ENCODE results near the gene GPR158. TPM values are rescaled to one million over a fixed set of nuclear protein-coding genes. Genes with fewer than 3 reads are reported as not detected.

GPR158 gene
- total RNA-seq, 1 experiment from 2014 or later = 12.2 TPM

DNA sequence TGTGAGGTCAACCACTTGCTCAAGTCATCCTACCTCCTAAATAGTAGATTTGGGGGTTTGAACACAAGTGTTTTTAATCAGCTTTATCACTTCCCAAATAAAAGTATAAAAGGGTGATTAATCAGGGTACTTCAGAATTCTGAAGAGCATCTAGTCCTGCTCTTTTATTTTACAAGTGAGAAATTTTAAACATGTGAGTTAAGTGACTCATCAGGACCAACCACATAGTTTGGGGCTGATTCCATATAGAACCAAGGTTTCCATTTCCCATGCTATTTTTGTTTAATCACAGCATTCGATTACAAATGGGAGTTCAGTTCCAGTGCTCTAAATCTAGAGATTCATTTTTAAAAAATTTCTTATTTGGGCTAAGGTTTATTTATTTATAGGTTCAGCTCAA, 113.4 kb downstream of the GPR158 start:
- H3K4me2 ChIP-seq = no peak overlapping the region
- H3K27me3 ChIP-seq (ENCODE audit: insufficient read depth, low read depth) = no peaks in the 10 kb centered on the region
- H3F3A ChIP-seq (ENCODE audit: insufficient read depth, low read depth) = no peaks in the 10 kb centered on the region
- H3K9me2 ChIP-seq (ENCODE audit: insufficient read depth) = no peaks in the 10 kb centered on the region
- BruUV-seq (replicated peaks) = no TSS peak
- no peak for TF ChIP-seq EZH2 (IDR thresholded peaks at IDR 0.05; ENCODE audit: low read depth)
- no peak for TF ChIP-seq CTCF (conservative IDR thresholded peaks at IDR 0.05)
- ChIA-PET POLR2A (ENCODE audit: unreplicated experiment) (no interaction called here), CTCF (no interaction called here)
- no peaks in the 10 kb centered on the region for H4K20me1 ChIP-seq (ENCODE audit: insufficient read depth)
- H2AFZ ChIP-seq = no peak overlapping the region
- H3K4me3 ChIP-seq = no peak overlapping the region
- H3K4me1 ChIP-seq (replicated peaks; ENCODE audit: insufficient read depth) = no peaks in the 10 kb centered on the region
- no peaks in the 10 kb centered on the region for H3K79me2 ChIP-seq (ENCODE audit: low read depth)
- H3K36me3 ChIP-seq (ENCODE audit: low read depth) = no peaks in the 10 kb centered on the region
- no peak overlapping the region for H3K27ac ChIP-seq
- intact Hi-C loops (cut with micrococcal nuclease; ENCODE audit: unreplicated experiment) = no loop called here
- no peaks in the 10 kb centered on the region for H3K9me3 ChIP-seq (ENCODE audit: insufficient read depth, low read depth)
- no peak for DNase-seq

DNA sequence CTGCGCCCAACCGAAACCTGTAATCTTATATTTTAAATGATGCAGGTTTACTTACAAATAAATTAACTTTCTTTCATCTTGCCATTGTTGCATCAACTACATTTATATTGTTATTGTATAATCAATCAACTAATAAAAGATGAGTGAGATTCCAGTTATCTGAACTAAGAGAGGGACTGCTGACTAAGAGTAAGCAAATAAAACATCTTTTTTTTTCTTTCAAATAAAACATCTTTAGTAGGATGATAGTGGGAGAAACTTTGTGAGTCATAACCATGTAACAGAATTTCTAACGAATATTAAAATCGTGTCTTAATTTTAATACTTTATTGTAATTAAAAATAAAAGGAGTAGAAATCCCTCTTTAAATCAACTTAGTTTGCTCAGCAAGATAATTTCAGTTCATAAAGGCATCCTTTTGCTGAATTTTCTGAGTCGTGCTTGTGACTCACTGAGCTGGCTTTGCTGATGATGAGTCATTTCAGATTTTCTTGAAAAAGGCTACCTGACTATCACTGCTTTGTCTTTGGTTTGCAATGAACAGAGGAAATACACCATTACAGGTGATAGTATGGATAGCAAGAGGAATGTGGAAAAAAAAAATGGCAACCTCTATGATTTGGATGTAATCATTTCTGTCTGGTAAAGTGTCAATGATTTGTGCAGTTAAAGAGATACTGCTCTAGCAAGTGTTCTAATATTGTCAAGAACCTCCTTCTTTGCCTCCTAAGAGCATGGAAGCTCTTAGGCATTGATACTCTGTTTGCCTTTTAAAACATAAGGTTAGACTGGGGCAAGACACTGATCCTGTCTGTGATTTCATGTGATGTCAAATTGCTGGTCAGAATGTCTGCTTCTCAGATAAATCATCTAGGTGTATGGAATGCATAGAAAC, 119.5 kb downstream of the GPR158 start:
- Histone ChIP-seq H3K36me3 (ENCODE audit: low read depth) (no peaks in the 10 kb centered on the region), H3K27ac (no peak overlapping the region), H3K9me3 (ENCODE audit: insufficient read depth, low read depth) (no peaks in the 10 kb centered on the region), H3K4me2 (no peak overlapping the region), H3K4me3 (no peak overlapping the region), H2AFZ (no peak overlapping the region), H3K79me2 (ENCODE audit: low read depth) (no peaks in the 10 kb centered on the region), H3K9me2 (ENCODE audit: insufficient read depth) (no peaks in the 10 kb centered on the region), H4K20me1 (ENCODE audit: insufficient read depth) (no peaks in the 10 kb centered on the region), H3F3A (ENCODE audit: insufficient read depth, low read depth) (no peaks in the 10 kb centered on the region), H3K27me3 (ENCODE audit: insufficient read depth, low read depth) (no peaks in the 10 kb centered on the region), H3K4me1 (replicated peaks; ENCODE audit: insufficient read depth) (no peaks in the 10 kb centered on the region; the same call in 1 of the 2 replicates)
- peak; percentile 5 to 45 for DNase-seq
- intact Hi-C loops (cut with micrococcal nuclease; ENCODE audit: unreplicated experiment) = no loop called here
- TF ChIP-seq CTCF (conservative IDR thresholded peaks at IDR 0.05) = no peak
- no peak for TF ChIP-seq EZH2 (IDR thresholded peaks at IDR 0.05; ENCODE audit: low read depth)
- POLR2A ChIA-PET (ENCODE audit: unreplicated experiment) = no interaction called here
- no TSS peak for BruUV-seq (replicated peaks)
- CTCF ChIA-PET = no interaction called here

GRCh38 chr10:25296324-25296723, 121.5 kb downstream of the GPR158 start:
- Histone ChIP-seq H3K36me3 (ENCODE audit: low read depth) (no peaks in the 10 kb centered on the region), H3K9me3 (ENCODE audit: insufficient read depth, low read depth) (no peaks in the 10 kb centered on the region), H3K27ac (no peak overlapping the region), H3K27me3 (ENCODE audit: insufficient read depth, low read depth) (no peaks in the 10 kb centered on the region), H3F3A (ENCODE audit: insufficient read depth, low read depth) (no peaks in the 10 kb centered on the region), H3K4me2 (no peak overlapping the region), H4K20me1 (ENCODE audit: insufficient read depth) (no peaks in the 10 kb centered on the region), H3K79me2 (ENCODE audit: low read depth) (no peaks in the 10 kb centered on the region), H3K4me1 (replicated peaks; ENCODE audit: insufficient read depth) (no peaks in the 10 kb centered on the region; the same call in 1 of the 2 replicates), H3K9me2 (ENCODE audit: insufficient read depth) (no peaks in the 10 kb centered on the region), H3K4me3 (no peak overlapping the region), H2AFZ (no peak overlapping the region)
- TF ChIP-seq EZH2 (IDR thresholded peaks at IDR 0.05; ENCODE audit: low read depth) (no peak), CTCF (conservative IDR thresholded peaks at IDR 0.05) (no peak)
- BruUV-seq (replicated peaks) = no TSS peak
- ChIA-PET POLR2A (ENCODE audit: unreplicated experiment) (no interaction called here), CTCF (no interaction called here)
- intact Hi-C loops (cut with micrococcal nuclease; ENCODE audit: unreplicated experiment) = no loop called here
- DNase-seq = no peak
